Stimulated activated CD4-positive, alpha-beta T cell treated with anti-CD3 and anti-CD28 coated beads, Interleukin-15, amount 100 ng/mL, for 1 hour (primary cell): ENCODE results near the gene C1orf159.
"Not testable (repeated sequence)": the region's sequence is repeated elsewhere in the genome, so short reads cannot be mapped to it uniquely, and the experiment has no call there.

Experiments
- DNase-seq, 2 donors: peaks; one replicate each; pipeline ENCODE4 v3.0.0-alpha.2; 2020; ENCODE audit warnings: low read depth in 1 of 2, low spot score in 1 of 2

The C1orf159 gene

GRCh38 chr1:1150100-1150499 lies 34.2 kb upstream of the C1orf159 start:
- DNase-seq: no peak

GRCh38 chr1:1149416-1149815 lies 33.5 kb upstream of the C1orf159 start:
- no peak for DNase-seq

DNA sequence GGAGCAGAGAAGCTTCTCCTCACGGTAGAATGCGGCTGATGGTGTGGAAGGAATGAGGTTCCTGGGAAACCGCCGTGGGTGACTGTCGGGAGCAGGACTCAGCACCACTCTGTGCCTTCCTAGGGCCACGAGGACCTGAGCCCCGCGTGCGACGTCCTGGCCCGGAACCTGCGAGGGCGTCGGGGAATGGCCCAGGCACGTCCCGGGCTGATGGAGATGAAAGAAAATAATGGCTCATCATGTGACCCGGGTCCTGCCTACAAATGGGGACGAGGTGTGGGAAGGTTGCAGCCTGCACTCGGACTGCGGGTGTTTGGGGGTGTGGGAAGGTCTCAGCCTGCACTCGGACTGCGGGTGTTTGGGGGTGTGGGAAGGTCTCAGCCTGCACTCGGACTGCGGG lies 32.7 kb upstream of the C1orf159 start:
- no peak for DNase-seq

- DNase-seq: no peak
Observed at GRCh38 chr1:1148061-1148460, 32.2 kb upstream of the C1orf159 start.

DNA sequence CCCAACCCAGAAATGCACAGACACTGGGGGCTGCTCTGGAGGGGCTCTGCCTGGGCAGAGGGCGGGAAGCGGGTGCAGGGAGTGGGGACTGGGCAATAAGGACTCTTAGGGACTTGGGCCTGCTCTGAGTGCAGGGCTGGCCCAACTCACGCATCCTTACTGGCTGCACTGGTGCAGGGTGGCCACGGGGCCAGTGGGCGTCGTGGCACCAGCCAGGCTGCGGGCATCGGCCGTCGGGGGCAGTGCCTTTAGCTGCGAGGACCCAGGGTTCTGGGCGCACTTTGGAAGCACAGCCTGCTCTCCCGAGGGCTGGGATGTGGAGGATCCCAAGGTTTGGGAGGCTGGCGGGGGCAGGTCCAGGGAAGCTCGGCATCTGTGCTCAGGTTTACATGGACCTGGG lies 30.7 kb upstream of the C1orf159 start:
- no peak for DNase-seq

DNA sequence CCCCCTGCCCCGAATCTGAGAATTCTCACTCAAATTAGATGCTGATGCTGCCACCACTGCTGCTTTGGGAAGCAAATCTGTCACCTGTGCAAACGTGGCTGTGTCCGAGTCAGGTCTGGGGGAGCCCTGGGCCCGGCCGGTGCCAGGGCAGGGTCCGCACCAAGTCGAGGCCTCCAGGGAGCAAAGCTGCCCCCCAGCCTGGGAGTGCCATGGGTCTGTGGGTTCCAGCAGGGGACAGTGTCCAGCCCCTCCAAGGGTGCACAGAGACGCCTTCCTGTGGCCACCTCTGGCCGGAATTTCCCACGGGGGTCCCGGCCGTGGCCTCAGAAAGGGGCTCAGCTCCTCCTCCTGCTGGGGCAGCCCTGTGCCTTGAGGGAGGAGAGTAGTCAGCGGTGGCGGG lies 30.1 kb upstream of the C1orf159 start:
- DNase-seq: no peak

DNA sequence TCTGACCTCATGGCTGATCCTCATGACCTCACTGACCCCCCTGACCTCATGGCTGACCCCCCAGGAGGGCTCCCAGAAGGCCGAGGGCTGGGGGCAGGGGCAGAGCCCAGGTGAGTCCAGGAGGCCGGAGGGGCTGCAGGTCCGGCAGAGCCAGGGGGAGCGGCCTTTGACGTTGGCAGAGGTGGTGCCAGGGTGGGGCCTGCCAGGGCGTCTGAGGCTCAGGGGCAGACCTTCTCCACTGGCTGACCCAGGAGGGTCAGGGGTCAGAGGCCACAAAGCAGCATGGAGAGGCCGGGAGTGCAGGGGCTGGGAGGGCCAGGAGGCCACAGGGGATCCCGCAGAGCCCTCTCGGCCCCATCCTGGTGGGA lies 29.6 kb upstream of the C1orf159 start:
- DNase-seq: no peak

DNA sequence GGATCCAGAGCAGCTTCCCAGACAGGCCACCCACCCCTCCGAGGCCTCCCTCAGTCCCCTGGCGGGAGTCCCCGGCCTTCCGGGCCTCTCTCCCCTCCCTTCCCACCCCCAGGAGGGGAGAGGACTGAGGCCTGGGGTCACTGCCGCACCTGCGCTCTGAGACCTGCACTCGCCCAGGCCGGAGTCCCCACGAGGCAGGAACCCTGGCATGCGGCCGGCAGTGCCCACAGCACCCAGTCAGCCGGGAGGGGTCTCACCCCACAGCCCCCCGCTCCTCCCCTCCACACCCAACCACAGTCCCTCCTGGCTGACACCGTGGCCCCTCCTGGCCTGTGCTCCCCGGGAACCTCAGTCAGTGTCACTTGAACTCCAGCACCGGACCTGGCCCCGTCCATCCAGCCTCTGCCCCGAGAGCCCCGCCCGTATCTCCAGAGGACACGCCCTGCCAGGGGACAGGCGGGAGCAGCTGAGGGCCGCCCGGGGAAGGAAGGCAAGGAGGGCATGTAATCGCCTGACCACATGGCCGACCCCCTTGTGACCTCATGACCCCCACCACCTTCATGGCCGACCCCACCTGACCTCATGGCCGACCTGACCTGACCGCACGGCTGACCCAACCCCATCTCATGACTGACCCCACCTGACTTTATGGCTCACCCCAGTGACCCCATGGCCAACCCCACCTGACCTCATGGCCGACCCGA lies 29.1 kb upstream of the C1orf159 start:
- no peak for DNase-seq

- DNase-seq: peak; percentile 24 to 30
Observed at GRCh38 chr1:1144122-1144842, 28.4 kb upstream of the C1orf159 start.

- DNase-seq: no peak
Observed at GRCh38 chr1:1143636-1144035, 27.7 kb upstream of the C1orf159 start.

DNA sequence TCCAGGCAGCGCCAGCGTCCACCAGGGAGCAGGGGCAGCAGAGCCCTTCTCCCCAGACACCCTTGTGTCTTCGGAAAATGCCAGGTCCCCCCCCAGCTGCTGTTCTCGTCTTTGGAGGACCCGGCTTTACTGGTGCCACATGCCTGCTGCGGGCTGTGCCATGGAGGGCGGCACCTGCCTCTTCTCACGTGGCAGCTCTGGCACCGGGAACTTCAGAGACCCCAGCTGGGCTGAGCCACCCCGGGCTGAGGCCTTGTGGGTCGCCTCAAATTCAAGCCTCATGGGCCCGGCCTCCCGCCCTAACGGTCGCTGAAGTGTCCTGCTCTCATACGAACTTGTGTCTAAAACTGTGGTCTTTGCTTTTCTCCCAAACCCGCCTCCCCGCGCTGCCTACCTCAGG lies 27.0 kb upstream of the C1orf159 start:
- DNase-seq: no peak

DNA sequence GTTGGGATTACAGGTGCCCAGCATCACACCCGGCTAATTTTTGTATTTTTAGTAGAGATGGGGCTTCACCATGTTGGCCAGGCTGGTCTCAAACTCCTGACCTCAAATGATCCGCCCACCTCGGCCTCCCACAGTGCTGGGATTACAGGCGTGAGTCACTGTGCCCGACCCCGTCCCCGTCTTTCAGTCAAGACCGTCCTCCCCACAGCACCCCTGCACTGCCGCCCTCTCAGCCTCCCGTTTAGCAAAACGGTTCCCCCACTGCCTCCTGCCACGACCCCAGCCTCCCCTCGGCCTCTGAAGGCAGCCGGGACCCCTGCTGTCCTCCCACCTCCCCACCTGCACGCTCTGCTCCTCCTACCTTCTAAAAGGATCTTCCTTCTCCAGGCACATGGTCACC lies 26.5 kb upstream of the C1orf159 start:
- DNase-seq: not testable (repeated sequence)

GRCh38 chr1:1141911-1142250 lies 26.0 kb upstream of the C1orf159 start:
- no peak for DNase-seq

DNA sequence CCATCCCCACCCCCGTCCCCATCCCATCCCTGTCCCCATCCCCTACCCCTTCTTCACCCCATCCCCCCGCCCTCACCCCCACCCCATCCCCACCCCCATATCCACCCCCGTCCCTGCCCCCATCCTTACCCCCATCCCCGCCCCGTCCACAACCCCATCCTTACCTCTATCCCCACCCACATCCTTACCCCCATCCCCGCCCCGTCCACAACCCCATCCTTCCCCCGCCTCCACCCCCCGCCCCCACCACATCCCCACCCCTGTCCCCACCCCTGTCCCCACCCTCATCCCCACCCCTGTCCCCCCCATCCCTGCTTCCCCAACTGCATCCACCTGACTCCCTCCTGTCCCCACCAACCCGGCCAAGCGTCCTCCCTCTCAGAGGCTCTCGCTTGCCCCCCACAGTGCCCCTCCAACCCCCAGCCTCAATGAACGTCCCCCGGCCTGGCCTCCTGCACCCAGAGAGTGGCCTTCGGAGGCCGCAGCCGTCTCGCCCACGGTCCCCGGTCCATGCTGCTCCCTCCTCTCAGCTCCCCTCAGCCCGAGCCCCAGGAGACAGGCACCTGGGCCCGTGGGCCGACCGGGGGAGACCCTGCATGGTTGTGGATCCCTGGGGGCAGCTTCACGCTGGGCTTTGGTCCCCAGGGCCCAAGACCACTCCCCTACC lies 25.5 kb upstream of the C1orf159 start:
- no peak for DNase-seq

- DNase-seq: no peak
Observed at GRCh38 chr1:1140673-1141072, 24.8 kb upstream of the C1orf159 start.

DNA sequence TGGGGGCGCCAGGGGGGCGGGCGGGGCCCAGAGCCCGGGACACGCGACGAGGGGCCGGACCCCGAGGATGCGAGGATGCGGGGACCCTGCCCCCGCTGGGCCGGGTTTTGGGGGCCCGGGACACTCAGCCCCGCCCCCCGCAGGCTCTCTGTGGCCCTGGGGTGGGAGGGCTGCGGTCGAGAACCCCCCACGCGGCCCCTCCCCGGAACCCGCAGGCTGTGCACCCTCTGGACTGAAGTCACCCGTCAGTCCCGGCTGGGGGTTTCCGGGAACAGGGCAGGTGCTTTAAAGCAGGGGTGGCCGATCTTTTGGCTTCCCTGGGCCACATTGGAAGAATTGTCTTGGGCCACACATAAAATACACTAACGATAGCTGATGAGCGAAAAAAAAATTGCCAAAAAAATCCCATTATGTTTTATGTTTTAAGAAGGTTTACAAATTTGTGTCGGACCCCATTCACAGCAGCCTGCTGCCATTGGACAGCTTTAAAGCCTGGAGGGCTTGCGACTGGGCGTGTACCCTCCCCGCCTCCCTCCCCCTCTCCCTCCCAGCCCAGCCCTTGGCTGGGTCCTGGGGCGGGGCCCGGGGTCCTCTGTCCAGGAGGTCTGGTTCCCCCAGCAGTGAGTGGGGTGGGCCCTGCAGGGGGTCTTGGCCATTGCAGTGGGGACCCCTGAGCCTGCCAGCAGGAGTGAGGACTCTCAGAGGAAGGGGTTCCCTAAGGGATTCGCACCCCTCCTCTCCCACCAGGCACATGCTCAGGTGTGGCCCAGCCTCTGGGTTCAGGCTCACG lies 21.6 kb upstream of the C1orf159 start:
- DNase-seq: peak; percentile 48 to 64

DNA sequence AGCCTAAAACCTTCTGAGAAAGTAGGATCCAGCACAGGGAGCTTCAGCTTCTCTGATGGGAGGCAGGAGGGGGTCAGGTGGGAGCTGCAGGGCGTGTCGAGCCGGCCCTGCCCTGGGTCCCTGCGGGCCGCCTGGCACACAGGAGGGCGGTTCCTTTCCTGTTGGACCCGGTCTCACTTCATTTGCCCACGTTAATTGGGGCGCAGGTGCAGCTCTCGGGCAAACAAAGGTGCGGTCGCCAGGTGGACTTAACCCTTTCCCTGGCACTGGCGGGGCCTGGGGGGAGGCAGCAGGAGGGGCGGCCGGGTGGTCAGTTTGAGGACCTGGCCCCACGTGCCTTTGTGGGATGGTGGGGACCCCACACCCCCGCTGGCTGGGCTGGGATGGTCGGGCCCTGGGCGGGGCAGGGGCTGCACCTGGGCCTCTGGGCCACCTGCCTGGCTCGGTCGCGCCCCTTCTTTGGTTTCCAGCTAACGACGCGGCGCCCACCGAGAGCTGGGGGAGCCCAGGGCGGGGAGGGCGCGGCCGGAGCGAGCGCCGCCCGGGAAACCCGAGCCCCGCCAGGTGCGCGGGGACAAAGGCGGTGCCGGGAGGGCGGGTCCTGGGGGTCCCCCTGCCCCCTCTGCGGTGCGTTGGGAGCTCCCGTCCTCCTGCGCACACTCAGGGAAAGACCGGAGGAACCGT lies 20.8 kb upstream of the C1orf159 start:
- DNase-seq: no peak

DNA sequence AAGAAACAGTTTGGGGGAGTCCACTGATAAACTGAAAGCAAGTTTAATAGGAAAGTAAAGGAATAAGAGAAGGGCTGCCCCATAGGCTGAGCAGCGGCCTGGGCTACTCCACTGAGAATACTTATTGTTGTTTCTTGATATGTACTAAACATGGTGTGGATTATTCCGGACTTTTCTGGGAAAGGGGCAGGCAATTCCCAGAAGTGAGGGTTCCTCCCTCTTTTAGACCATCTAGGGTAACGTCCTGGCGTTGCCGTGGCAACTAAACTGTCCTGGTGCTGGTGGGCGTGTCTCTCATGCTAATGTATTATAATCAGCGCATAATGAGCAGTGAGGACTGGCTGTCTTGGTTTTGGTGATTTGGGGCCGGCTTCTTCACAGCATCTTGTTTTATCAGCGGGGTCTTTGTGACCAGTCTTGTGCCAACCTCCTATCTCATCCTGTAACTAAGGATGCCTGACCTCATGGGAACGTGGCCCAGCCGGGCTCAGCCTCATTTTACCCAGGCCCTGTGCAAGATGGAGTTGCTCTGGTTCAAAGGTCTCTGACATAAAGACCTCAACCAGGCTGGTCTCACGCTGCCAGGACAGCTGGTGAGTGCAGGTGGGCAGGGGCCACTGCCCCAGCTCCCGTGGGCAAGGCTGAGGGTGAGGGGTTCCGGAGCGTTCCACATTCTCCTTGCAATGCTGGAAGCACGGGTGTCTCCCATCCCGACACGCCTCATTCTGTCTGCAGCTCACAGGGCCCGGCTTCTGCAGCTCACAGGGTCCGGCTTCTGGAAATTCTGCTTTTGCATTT lies 19.6 kb upstream of the C1orf159 start:
- no peak for DNase-seq

GRCh38 chr1:1134300-1134970 lies 18.5 kb upstream of the C1orf159 start:
- no peak for DNase-seq
